K562 (cell line): Measurements from ENCODE around the gene CECR2. TPM values are rescaled to one million over a fixed set of nuclear protein-coding genes. Genes with fewer than 3 reads are reported as not detected.

Experiments used
- ATAC-seq: fragments of 200-7000 bp; cut with Tn5 transposase; 3 replicates; pipeline ENCODE4 v1.9.1; 2020; ENCODE audit warnings: moderate library complexity
- BruUV-seq: library from RNA; stranded (reverse); fragments of 400-500 nt; replicated peaks from 2 replicates; lab custom pipeline; 2021; lab: Mats Ljungman, UMichigan
- CTCF ChIA-PET: fragments of 300-600 bp; formaldehyde crosslinking; extraction: SDS; loops from one replicate; lab custom pipeline; 2021; ENCODE audit warnings: low intra/inter-chr PET ratio; lab: Yijun Ruan, JAX
- POLR2A ChIA-PET: fragments of 300-600, 350-650 bp; sonication (Branson Sonifier 250); formaldehyde crosslinking; extraction: SDS; loops from one replicate; lab custom pipeline; 2021; ENCODE audit warnings: antibody characterized with exemption, inconsistent platforms; lab: Yijun Ruan, JAX
- DNase-seq, 4 experiments: peaks; one replicate each; pipeline versions ENCODE4 v3.0.0 to v3.0.0-alpha.2; 2011 to 2018; ENCODE audit warnings: low spot score in 3 of 4, mixed read lengths in 3 of 4; ENCODE audit errors: extremely low read depth in 1 of 4
- FAIRE-seq: peaks from 2 replicates; lab custom pipeline; 2011; peaks lifted over from hg19 to GRCh38; lab: Jason Lieb, UNC
- H2AFZ ChIP-seq: 2 replicates; pipeline ENCODE4 v1.6.0; 2011; ENCODE audit warnings: low read depth, low read length, control low read depth, inconsistent platforms
- H3K27ac ChIP-seq: fragments of 200-600 bp; 3 replicates; pipeline ENCODE4 v1.8.0; 2011; ENCODE audit warnings: low read depth, mild to moderate bottlenecking, control low read depth, inconsistent platforms, low read length, moderate library complexity, mixed read lengths; ENCODE audit errors: extremely low read depth
- H3K27me3 ChIP-seq, 2 experiments: fragments of 300-600 bp in 1 of 2; 2 replicates in 1 of 2; 3 replicates in 1 of 2; pipeline versions ENCODE4 v1.6.0 to v1.8.0; 2011; ENCODE audit warnings: inconsistent platforms in 2 of 2, low read length in 2 of 2, mild to moderate bottlenecking in 1 of 2, mixed read lengths in 1 of 2, moderate library complexity in 1 of 2; ENCODE audit not compliant: control insufficient read depth in 2 of 2, insufficient read depth in 2 of 2
- H3K36me3 ChIP-seq: fragments of 300-600 bp; 3 replicates; pipeline ENCODE4 v1.8.0; 2011; ENCODE audit warnings: mild to moderate bottlenecking, low read length, inconsistent platforms; ENCODE audit not compliant: control insufficient read depth, insufficient read depth
- H3K4me1 ChIP-seq, 2 experiments: fragments of 200-600 bp in 1 of 2; replicated peaks in 1 of 2; 2 replicates in 1 of 2; 3 replicates in 1 of 2; pipeline versions ENCODE4 v1.5.1 to v1.8.0; 2011; ENCODE audit warnings: inconsistent platforms in 2 of 2, low read length in 2 of 2, mild to moderate bottlenecking in 1 of 2, mixed read lengths in 1 of 2, moderate library complexity in 1 of 2; ENCODE audit not compliant: control insufficient read depth in 2 of 2, insufficient read depth in 2 of 2
- H3K4me2 ChIP-seq: 2 replicates; pipeline ENCODE4 v1.6.1; 2011; ENCODE audit warnings: low read length, control low read depth, inconsistent platforms, mixed read lengths; ENCODE audit not compliant: insufficient read depth
- H3K4me3 ChIP-seq: fragments of 200-600 bp; sonication (generic), shearing (Covaris generic); 2 replicates; pipeline ENCODE4 v1.5.1; 2016; ENCODE audit warnings: control low read depth, inconsistent platforms
- H3K79me2 ChIP-seq: fragments of 200-600 bp; 3 replicates; pipeline ENCODE4 v1.8.0; 2011; ENCODE audit warnings: low read length, inconsistent platforms; ENCODE audit not compliant: control insufficient read depth, insufficient read depth
- H3K9ac ChIP-seq, 2 experiments: 2 replicates each; pipeline versions ENCODE4 v1.6.0 to v1.6.1; 2011; ENCODE audit warnings: low read depth in 2 of 2, low read length in 2 of 2, control low read depth in 1 of 2, inconsistent platforms in 1 of 2, mild to moderate bottlenecking in 1 of 2, mixed read lengths in 1 of 2; ENCODE audit not compliant: insufficient read depth in 1 of 2
- H3K9me1 ChIP-seq: one replicate; pipeline ENCODE4 v1.6.0; 2011; ENCODE audit warnings: inconsistent platforms, mild to moderate bottlenecking, low read length, moderate library complexity; ENCODE audit not compliant: control insufficient read depth, insufficient read depth
- H3K9me3 ChIP-seq: replicated peaks from 2 replicates; pipeline ENCODE4 v1.5.1; 2011; ENCODE audit warnings: low read depth, low read length, inconsistent platforms; ENCODE audit not compliant: control insufficient read depth, insufficient read depth
- H4K20me1 ChIP-seq: replicated peaks from 2 replicates; pipeline ENCODE4 v1.6.1; 2011; ENCODE audit warnings: low read length, inconsistent platforms, mixed read lengths; ENCODE audit not compliant: control insufficient read depth, insufficient read depth
- ADNP ChIP-seq: fragments of 200-800 bp; sonication (Bioruptor generic); IDR thresholded peaks from 2 replicates; pipeline ENCODE4 v1.6.1; 2016; ENCODE audit warnings: missing genetic modification characterization, missing compliant biosample characterization
- CBX1 ChIP-seq: sonication (generic); IDR thresholded peaks from 2 replicates; pipeline ENCODE4 v1.6.1; 2016; ENCODE audit warnings: antibody characterized with exemption, low read depth, mild to moderate bottlenecking
- CCAR2 ChIP-seq: fragments of 200-400 bp; formaldehyde crosslinking; IDR thresholded peaks from 2 replicates; pipeline ENCODE4 v1.6.1; 2017; ENCODE audit warnings: mild to moderate bottlenecking, low read depth, low read length
- DPF2 ChIP-seq: fragments of 450-650 bp; IDR thresholded peaks from 2 replicates; pipeline ENCODE4 v1.6.1; 2016
- E4F1 ChIP-seq: fragments of 250-450 bp; sonication (Bioruptor Pico); IDR thresholded peaks from 2 replicates; pipeline ENCODE4 v1.5.0; 2021; ENCODE audit warnings: mild to moderate bottlenecking, borderline replicate concordance
- HMBOX1 ChIP-seq: sonication (generic); IDR thresholded peaks from 2 replicates; pipeline ENCODE4 v1.6.1; 2016
- JUN ChIP-seq, 2 experiments: sonication (generic) in 1 of 2; formaldehyde crosslinking in 1 of 2; IDR thresholded peaks; 2 replicates each; pipeline versions ENCODE4 v1.6.1 to v1.8.0; 2012 to 2022; ENCODE audit warnings: borderline replicate concordance in 2 of 2, mild to moderate bottlenecking in 2 of 2, improper control_type of control experiment in 1 of 2, low read depth in 1 of 2, low read length in 1 of 2, missing genetic modification reagents in 1 of 2
- MTA3 ChIP-seq: fragments of 450-650 bp; formaldehyde crosslinking; IDR thresholded peaks from 2 replicates; pipeline ENCODE4 v1.6.1; 2017; ENCODE audit warnings: mild to moderate bottlenecking, borderline replicate concordance
- OTX1 ChIP-seq: fragments of 450-650 bp; formaldehyde crosslinking; IDR thresholded peaks from 2 replicates; pipeline ENCODE4 v1.4.0; 2022; ENCODE audit warnings: mild to moderate bottlenecking
- PHTF2 ChIP-seq: fragments of 250-450 bp; sonication (Bioruptor Pico); IDR thresholded peaks from 2 replicates; pipeline ENCODE4 v1.5.0; 2021; ENCODE audit warnings: mild to moderate bottlenecking
- SIRT6 ChIP-seq: IDR thresholded peaks from one replicate; pipeline ENCODE4 v1.6.1; 2012; ENCODE audit warnings: low read depth, mild to moderate bottlenecking, control low read depth, inconsistent platforms, low read length, moderate library complexity
- SPI1 ChIP-seq: IDR thresholded peaks from 2 replicates; pipeline ENCODE4 v1.6.1; 2011; ENCODE audit warnings: low read depth, low read length, control low read depth, borderline replicate concordance
- THRB ChIP-seq: fragments of 450-650 bp; formaldehyde crosslinking; conservative IDR thresholded peaks from 2 replicates; pipeline ENCODE4 v1.4.0; 2022; ENCODE audit warnings: mild to moderate bottlenecking, missing genetic modification characterization
- USF2 ChIP-seq: sonication (generic); formaldehyde crosslinking; IDR thresholded peaks from 2 replicates; pipeline ENCODE4 v1.5.0; 2020; ENCODE audit warnings: missing genetic modification reagents
- WGBS: fragments of 100-300 bp; shearing (Covaris generic); methylation state at CpG from one replicate; pipeline ENCODE4 v1.1.6; 2016; ENCODE audit warnings: low coverage, mixed read lengths; ENCODE audit not compliant: insufficient coverage; ENCODE audit errors: missing lambda C conversion rate; 5-methylcytosine and 5-hydroxymethylcytosine counted together
- in situ Hi-C: fragments of 300-500 bp; cut with MboI; formaldehyde crosslinking; loops from 4 replicates; pipeline ENCODE4 v1.15.0; 2018; ENCODE audit warnings: inconsistent platforms, mixed read lengths
- intact Hi-C: fragments of 100-400 bp; cut with micrococcal nuclease; formaldehyde crosslinking; loops from 2 replicates; pipeline ENCODE4 v1.14.2; 2022
- polyA plus RNA-seq, 8 experiments: library from polyadenylated mRNA; depleted of rRNA in 4 of 8; stranded (reverse) in 5 of 8; unstranded in 3 of 8; fragments of >200 nt; fragmentation: Nextera tagmentation in 2 of 8; fragmentation: Illumina TruSeq in 1 of 8; extraction: Ambion mirVana in 2 of 8; extraction: Trizol in 1 of 8; gene quantifications; 2 replicates each; pipeline versions ENCODE4 v1.2.1 to v1.2.3, GENCODE V29; 2011 to 2014; ENCODE audit warnings: inconsistent platforms in 1 of 8, missing spikeins in 1 of 8
- total RNA-seq, 7 experiments: library from RNA; depleted of rRNA in 6 of 7; stranded (reverse); fragments of >200 nt in 6 of 7; fragmentation: Illumina TruSeq in 2 of 7; extraction: Trizol in 2 of 7; gene quantifications; 2 replicates each; pipeline versions ENCODE4 v1.2.1 to v1.2.3, GENCODE V29; 2011 to 2021; ENCODE audit warnings: low replicate concordance in 1 of 7

The CECR2 gene
- total and polyA plus RNA-seq, 9 of the 15 experiments (the other 6 are each of a cell fraction or from before 2014, with no cell fraction given) = 0.01 to 1.00 (median 0.27) TPM

- Histone ChIP-seq H3K27ac (no peak overlapping the region), H3K4me1 (no peaks in the 10 kb centered on the region; a peak in 1 of 5 replicates), H4K20me1 (no peaks in the 10 kb centered on the region), H3K9ac (no peak overlapping the region), H3K9me3 (no peaks in the 10 kb centered on the region), H3K4me2 (no peak overlapping the region), H3K9me1 (no peaks in the 10 kb centered on the region), H3K79me2 (no peaks in the 10 kb centered on the region), H3K27me3 (peaks cover 10 to 21% of the 10 kb centered on the region in 2 experiments), H3K36me3 (no peaks in the 10 kb centered on the region), H2AFZ (no peak overlapping the region), H3K4me3 (no peak overlapping the region)
- FAIRE-seq = no peak
- CTCF ChIA-PET = no interaction called here
- in situ Hi-C loops (no loop called here), intact Hi-C loops (no loop called here)
- BruUV-seq = no TSS peak
- no peak for DNase-seq
- 3% methylated on average over 4 of the region's 4 CpGs for WGBS
- TF ChIP-seq USF2 (CRISPR knock-in tag) (no peak), OTX1 (no peak), JUN (IDR thresholded peaks at IDR 0.05; ENCODE audit: borderline replicate concordance, low read depth, low read length) (no peak), JUN (CRISPR knock-in tag; IDR thresholded peaks at IDR 0.05; ENCODE audit: borderline replicate concordance) (no peak), SPI1 (no peak), HMBOX1 (no peak), PHTF2 (no peak), SIRT6 (no peak), E4F1 (CRISPR knock-in tag) (no peak), CBX1 (no peak), ADNP (tag) (no peak), THRB (CRISPR knock-in tag) (no peak), DPF2 (no peak), CCAR2 (no peak), MTA3 (no peak)
- POLR2A ChIA-PET = interaction anchor here (0.7 to 0.9 kb wide), 2 partner anchors 8 to 15 kb away, joined by 3 read pairs; no protein-coding TSS in a partner anchor
- ATAC-seq = no peak
Measured at GRCh38 chr22:17346578-17346977, 22.7 kb upstream of the CECR2 start.
